Neural cell (in vitro differentiated cells): ENCODE measurements around the gene CFTR.

Experiments
- CTCF ChIP-seq: fragments of 450-650 bp; IDR thresholded peaks from 2 replicates; pipeline ENCODE4 v1.5.1; 2014; ENCODE audit warnings: antibody characterized with exemption, mild to moderate bottlenecking, moderate library complexity; ENCODE audit not compliant: poor library complexity, severe bottlenecking
- EP300 ChIP-seq: fragments of 450-650 bp; conservative IDR thresholded peaks from 2 replicates; pipeline ENCODE4 v1.6.1; 2014; ENCODE audit warnings: antibody characterized with exemption, mild to moderate bottlenecking, moderate library complexity; ENCODE audit not compliant: poor library complexity, severe bottlenecking
- EZH2 ChIP-seq: fragments of 200-600, 300-800 bp; shearing (Covaris generic), sonication (generic); IDR thresholded peaks from 2 replicates; pipeline ENCODE4 v1.6.1; 2014; ENCODE audit warnings: antibody characterized with exemption, low read length, borderline replicate concordance, mild to moderate bottlenecking; ENCODE audit not compliant: insufficient read depth, poor library complexity, severe bottlenecking
- POLR2AphosphoS5 ChIP-seq: IDR thresholded peaks from 2 replicates; pipeline ENCODE4 v1.6.1; 2012
- RAD21 ChIP-seq: fragments of 450-650 bp; conservative IDR thresholded peaks from 2 replicates; pipeline ENCODE4 v1.6.1; 2014; ENCODE audit warnings: antibody characterized with exemption, mild to moderate bottlenecking, moderate library complexity

GRCh38 chr7:117606132-117606531, 126.3 kb downstream of the CFTR start:
- TF ChIP-seq RAD21 (no peak), CTCF (no peak), EP300 (no peak), POLR2AphosphoS5 (no peak), EZH2 (no peak)
